ENCODE results near the gene NHS. TPM values are rescaled to one million over a fixed set of nuclear protein-coding genes. Genes with fewer than 3 reads are reported as not detected.
A peak's percentile ranks its signal among the peaks of the same experiment; 100 is the strongest.

Gene NHS
- total and polyA plus RNA-seq, 7 donors = 0.04 to 1.3 (median 0.22) TPM

GRCh38 chrX:17579026-17579425 is 204.0 kb downstream of the NHS start:
- Histone ChIP-seq H3K4me3 (no peak overlapping the region), H3K4me1 (no peaks in the 10 kb centered on the region), H3K36me3 (ENCODE audit: insufficient read depth in 1 of 2, low read depth in 1 of 2) (no peaks in the 10 kb centered on the region), H3K27me3 (ENCODE audit: insufficient read depth in 3 of 3, low read length in 2 of 3) (peaks cover 0 to 34% (median 0%) of the 10 kb centered on the region in 3 donors), H3K9me3 (no peaks in the 10 kb centered on the region), H3K27ac (no peak overlapping the region)
- 65 to 78% (median 76%) methylated on average over 5 of the region's 5 CpGs for whole genome bisulfite sequencing, 3 donors
- DNase-seq (no peak), ATAC-seq (no peak)
- no peak for TF ChIP-seq CTCF (IDR thresholded peaks at IDR 0.05)
- intact Hi-C loops (cut with DNase I) = no loop called here

GRCh38 chrX:17580539-17581152 is 205.6 kb downstream of the NHS start:
- WGBS, 3 donors = 35 to 48% (median 46%) methylated on average over 6 of the region's 6 CpGs
- intact Hi-C loops (cut with DNase I) = no loop called here
- no peak for TF ChIP-seq CTCF (IDR thresholded peaks at IDR 0.05)

GRCh38 chrX:17581641-17582040 is 206.6 kb downstream of the NHS start:
- intact Hi-C loops (cut with DNase I) = no loop called here
- 39 to 58% (median 40%) methylated on average over 5 of the region's 5 CpGs for WGBS, 3 donors

More at GRCh38 chrX:17580539-17581152, 205.6 kb downstream of the NHS start:
- Histone ChIP-seq H3K27me3 (ENCODE audit: insufficient read depth in 3 of 3, low read length in 2 of 3) (peaks cover 0 to 34% (median 0%) of the 10 kb centered on the region in 3 donors), H3K27ac (peak overlapping the region; percentile 47), H3K4me1 (no peaks in the 10 kb centered on the region), H3K4me3 (no peak overlapping the region), H3K9me3 (no peaks in the 10 kb centered on the region), H3K36me3 (ENCODE audit: insufficient read depth in 1 of 2, low read depth in 1 of 2) (no peaks in the 10 kb centered on the region)
- no peak for DNase-seq
- ATAC-seq = peak; percentile 68 to 79 (median 78)

GRCh38 chrX:17584248-17584681 is 209.3 kb downstream of the NHS start:
- intact Hi-C loops (cut with DNase I) = no loop called here
- no peaks in the 10 kb centered on the region for H3K9me3 ChIP-seq

More at GRCh38 chrX:17581641-17582040, 206.6 kb downstream of the NHS start:
- Histone ChIP-seq H3K9me3 (no peaks in the 10 kb centered on the region), H3K27me3 (ENCODE audit: insufficient read depth in 3 of 3, low read length in 2 of 3) (peaks cover 0 to 34% (median 0%) of the 10 kb centered on the region in 3 donors), H3K27ac (no peak overlapping the region), H3K4me1 (no peaks in the 10 kb centered on the region), H3K4me3 (no peak overlapping the region), H3K36me3 (ENCODE audit: insufficient read depth in 1 of 2, low read depth in 1 of 2) (no peaks in the 10 kb centered on the region)
- TF ChIP-seq CTCF (IDR thresholded peaks at IDR 0.05) = no peak
- DNase-seq (no peak), ATAC-seq (no peak)

More at GRCh38 chrX:17584248-17584681, 209.3 kb downstream of the NHS start:
- DNase-seq = no peak
- no peak overlapping the region for H3K27ac ChIP-seq
- no peak for TF ChIP-seq CTCF (IDR thresholded peaks at IDR 0.05)
- H3K4me1 ChIP-seq = no peaks in the 10 kb centered on the region
- WGBS, 3 donors = 37 to 45% (median 43%) methylated on average over 4 of the region's 4 CpGs
- H3K36me3 ChIP-seq (ENCODE audit: insufficient read depth in 1 of 2, low read depth in 1 of 2) = no peaks in the 10 kb centered on the region
- H3K4me3 ChIP-seq = no peak overlapping the region
- ATAC-seq = no peak
- peaks cover 0 to 29% (median 0%) of the 10 kb centered on the region in 3 donors for H3K27me3 ChIP-seq (ENCODE audit: insufficient read depth in 3 of 3, low read length in 2 of 3)

Data from psoas muscle (tissue), 8 donors.